Natural killer cell treated with Interleukin-12 subunit alpha and Interleukin-12 subunit beta and Interleukin-15 and Interleukin-18, amount 100 ng/mL, for 72 hours (primary cell): ENCODE results near the gene C1orf210. TPM values are rescaled to one million over a fixed set of nuclear protein-coding genes. Genes with fewer than 3 reads are reported as not detected.
A peak's percentile ranks its signal among the peaks of the same experiment; 100 is the strongest.

ENCODE experiments used
- ATAC-seq, 2 donors: fragments of 150-1000 bp; cut with Tn5 transposase in 1 of 2; sonication (Bioruptor Pico), chemical (Tn5 transposase) in 1 of 2; 2 replicates each; pipeline ENCODE4 v1.10.0; 2021
- DNase-seq: peaks from one replicate; pipeline ENCODE4 v3.0.0; 2022; ENCODE audit warnings: low spot score
- H3K27ac Mint-ChIP-seq, 2 donors: 1 replicate in 1 of 2; 2 replicates in 1 of 2; pipeline ENCODE4 v1.8.0; 2022; ENCODE audit warnings: mixed read lengths in 2 of 2, mild to moderate bottlenecking in 1 of 2, moderate library complexity in 1 of 2
- H3K27me3 Mint-ChIP-seq, 2 donors: 1 replicate in 1 of 2; 2 replicates in 1 of 2; pipeline ENCODE4 v1.8.0; 2022; ENCODE audit warnings: mixed read lengths in 2 of 2
- H3K36me3 Mint-ChIP-seq: one replicate; pipeline ENCODE4 v1.8.0; 2022; ENCODE audit warnings: mixed read lengths
- H3K4me1 Mint-ChIP-seq, 2 donors: 1 replicate in 1 of 2; 2 replicates in 1 of 2; pipeline ENCODE4 v1.8.0; 2022; ENCODE audit warnings: low read depth in 2 of 2, mixed read lengths in 2 of 2, mild to moderate bottlenecking in 1 of 2
- H3K4me3 Mint-ChIP-seq: one replicate; pipeline ENCODE4 v1.8.0; 2022; ENCODE audit warnings: mixed read lengths
- H3K9me3 Mint-ChIP-seq: 2 replicates; pipeline ENCODE4 v1.8.0; 2022; ENCODE audit warnings: mixed read lengths
- total RNA-seq, 2 donors: library from RNA; stranded (reverse); gene quantifications; one replicate each; pipeline ENCODE4 v1.2.3, GENCODE V29; 2022

Gene C1orf210
- total RNA-seq, 2 donors from 2014 or later: not detected

GRCh38 chr1:43294761-43295160 is 9.4 kb upstream of the C1orf210 start:
- Mint-ChIP-seq H3K36me3 (no peaks in the 10 kb centered on the region), H3K4me1 (peaks cover 4 to 6% of the 10 kb centered on the region in 2 donors), H3K27ac (no peak overlapping the region), H3K4me3 (no peak overlapping the region), H3K9me3 (no peaks in the 10 kb centered on the region), H3K27me3 (no peaks in the 10 kb centered on the region)
- no peak for ATAC-seq
- no peak for DNase-seq

- ATAC-seq (no peak), DNase-seq (no peak)
- H3K4me3 Mint-ChIP-seq: no peak overlapping the region
- H3K9me3 Mint-ChIP-seq: no peaks in the 10 kb centered on the region
- no peaks in the 10 kb centered on the region for H3K27me3 Mint-ChIP-seq
- H3K4me1 Mint-ChIP-seq: peaks cover 4 to 6% of the 10 kb centered on the region in 2 donors
- no peaks in the 10 kb centered on the region for H3K36me3 Mint-ChIP-seq
- H3K27ac Mint-ChIP-seq: no peak overlapping the region
Measured at GRCh38 chr1:43293896-43294760, 8.7 kb upstream of the C1orf210 start.

- ATAC-seq (no peak), DNase-seq (no peak)
- Mint-ChIP-seq H3K36me3 (no peaks in the 10 kb centered on the region), H3K4me3 (no peak overlapping the region), H3K27me3 (no peaks in the 10 kb centered on the region), H3K27ac (peak overlapping the region in 1 of 2 donors; percentile 29), H3K9me3 (no peaks in the 10 kb centered on the region), H3K4me1 (peaks cover 4 to 6% of the 10 kb centered on the region in 2 donors)
Measured at GRCh38 chr1:43293176-43293575, 7.8 kb upstream of the C1orf210 start.

- Mint-ChIP-seq H3K4me3 (no peak overlapping the region), H3K4me1 (peaks cover 4 to 6% of the 10 kb centered on the region in 2 donors), H3K36me3 (no peaks in the 10 kb centered on the region), H3K9me3 (no peaks in the 10 kb centered on the region), H3K27ac (no peak overlapping the region), H3K27me3 (peaks cover 0 to 2% of the 10 kb centered on the region in 2 donors)
- ATAC-seq: no peak
- no peak for DNase-seq
Measured at GRCh38 chr1:43292679-43293078, 7.3 kb upstream of the C1orf210 start.

- no peaks in the 10 kb centered on the region for H3K9me3 Mint-ChIP-seq
- no peak for DNase-seq
- peaks cover 4 to 6% of the 10 kb centered on the region in 2 donors for H3K4me1 Mint-ChIP-seq
- H3K27ac Mint-ChIP-seq: no peak overlapping the region
- no peaks in the 10 kb centered on the region for H3K36me3 Mint-ChIP-seq
- no peak overlapping the region for H3K4me3 Mint-ChIP-seq
- peaks cover 0 to 3% of the 10 kb centered on the region in 2 donors for H3K27me3 Mint-ChIP-seq
- no peak for ATAC-seq
Measured at GRCh38 chr1:43292216-43292615, 6.8 kb upstream of the C1orf210 start.

- DNase-seq: no peak
- no peaks in the 10 kb centered on the region for H3K9me3 Mint-ChIP-seq
Measured at GRCh38 chr1:43288785-43289706, 3.7 kb upstream of the C1orf210 start.

GRCh38 chr1:43288058-43288784 is 2.8 kb upstream of the C1orf210 start:
- H3K36me3 Mint-ChIP-seq: no peaks in the 10 kb centered on the region
- no peaks in the 10 kb centered on the region for H3K9me3 Mint-ChIP-seq
- peaks cover 0 to 3% of the 10 kb centered on the region in 2 donors for H3K4me1 Mint-ChIP-seq
- peaks cover 0 to 3% of the 10 kb centered on the region in 2 donors for H3K27me3 Mint-ChIP-seq
- no peak overlapping the region for H3K4me3 Mint-ChIP-seq
- no peak for ATAC-seq
- no peak overlapping the region for H3K27ac Mint-ChIP-seq
- DNase-seq: no peak

More at GRCh38 chr1:43288785-43289706, 3.7 kb upstream of the C1orf210 start:
- H3K27ac Mint-ChIP-seq: no peak overlapping the region
- no peak overlapping the region for H3K4me3 Mint-ChIP-seq
- peaks cover 0 to 3% of the 10 kb centered on the region in 2 donors for H3K27me3 Mint-ChIP-seq
- no peak for ATAC-seq
- H3K36me3 Mint-ChIP-seq: no peaks in the 10 kb centered on the region
- peaks cover 0 to 3% of the 10 kb centered on the region in 2 donors for H3K4me1 Mint-ChIP-seq

- ATAC-seq (no peak), DNase-seq (no peak)
- no peak overlapping the region for H3K27ac Mint-ChIP-seq
- H3K4me3 Mint-ChIP-seq: no peak overlapping the region
- H3K36me3 Mint-ChIP-seq: no peaks in the 10 kb centered on the region
- no peaks in the 10 kb centered on the region for H3K9me3 Mint-ChIP-seq
- H3K27me3 Mint-ChIP-seq: peaks cover 0 to 3% of the 10 kb centered on the region in 2 donors
- H3K4me1 Mint-ChIP-seq: peaks cover 0 to 3% of the 10 kb centered on the region in 2 donors
Measured at GRCh38 chr1:43286533-43286932, 1.2 kb upstream of the C1orf210 start.

GRCh38 chr1:43286115-43286514 is 734 bp upstream of the C1orf210 start:
- Mint-ChIP-seq H3K36me3 (no peaks in the 10 kb centered on the region), H3K9me3 (no peaks in the 10 kb centered on the region), H3K27ac (no peak overlapping the region), H3K4me1 (peaks cover 0 to 3% of the 10 kb centered on the region in 2 donors), H3K27me3 (peaks cover 0 to 3% of the 10 kb centered on the region in 2 donors), H3K4me3 (no peak overlapping the region)
- DNase-seq (no peak), ATAC-seq (no peak)

- Mint-ChIP-seq H3K27ac (no peak overlapping the region), H3K27me3 (peaks cover 3 to 7% of the 10 kb centered on the region in 2 donors)
Measured at GRCh38 chr1:43284546-43285110, 753 bp downstream of the C1orf210 start.

GRCh38 chr1:43284065-43284464 is 1.3 kb downstream of the C1orf210 start:
- no peaks in the 10 kb centered on the region for H3K9me3 Mint-ChIP-seq
- H3K4me1 Mint-ChIP-seq: peaks cover 0 to 3% of the 10 kb centered on the region in 2 donors
- no peak overlapping the region for H3K4me3 Mint-ChIP-seq
- ATAC-seq: no peak
- no peak overlapping the region for H3K27ac Mint-ChIP-seq
- H3K27me3 Mint-ChIP-seq: peaks cover 3 to 7% of the 10 kb centered on the region in 2 donors
- no peaks in the 10 kb centered on the region for H3K36me3 Mint-ChIP-seq
- DNase-seq: no peak

More at GRCh38 chr1:43284546-43285110, 753 bp downstream of the C1orf210 start:
- H3K36me3 Mint-ChIP-seq: no peaks in the 10 kb centered on the region
- H3K9me3 Mint-ChIP-seq: no peaks in the 10 kb centered on the region
- DNase-seq: no peak
- H3K4me1 Mint-ChIP-seq: peaks cover 0 to 3% of the 10 kb centered on the region in 2 donors
- H3K4me3 Mint-ChIP-seq: no peak overlapping the region
- no peak for ATAC-seq

- Mint-ChIP-seq H3K9me3 (no peaks in the 10 kb centered on the region), H3K36me3 (no peaks in the 10 kb centered on the region), H3K27me3 (peaks cover 0 to 7% of the 10 kb centered on the region in 2 donors), H3K4me3 (no peak overlapping the region), H3K4me1 (peaks cover 0 to 3% of the 10 kb centered on the region in 2 donors), H3K27ac (no peak overlapping the region)
- ATAC-seq: no peak
- DNase-seq: no peak
Measured at GRCh38 chr1:43282220-43283195, 2.9 kb downstream of the C1orf210 start.
